ENCODE data around the gene SNHG17.

GRCh38 chr20:38454556-38455473, 19.7 kb upstream of the SNHG17 start:
- TF ChIP-seq POLR2AphosphoS5 (IDR thresholded peaks at IDR 0.05; ENCODE audit: low read depth, low read length) (no peak), TAF1 (IDR thresholded peaks at IDR 0.05; ENCODE audit: low read depth, low read length) (no peak), POLR2A (IDR thresholded peaks at IDR 0.05; ENCODE audit: low read depth, low read length) (no peak), SPI1 (IDR thresholded peaks at IDR 0.05; ENCODE audit: low read depth, low read length) (no peak), PAX5 (IDR thresholded peaks at IDR 0.05; ENCODE audit: insufficient read depth, low read length, severe bottlenecking) (no peak)

All from GM12891 (cell line).